ENCODE data around the gene TEX13D. TPM values are rescaled to one million over a fixed set of nuclear protein-coding genes. Genes with fewer than 3 reads are reported as not detected.

TEX13D gene
- total RNA-seq, 2 experiments from 2014 or later, result not detected

- Histone ChIP-seq H2AFZ (ENCODE audit: low read length) (no peak overlapping the region), H3K9me2 (ENCODE audit: insufficient read depth, low read length) (no peaks in the 10 kb centered on the region)
- POLR2A ChIA-PET, result no interaction called here
These were observed 5.5 kb downstream of the TEX13D start for GRCh38 chrX:124337916-124338315.

GRCh38 chrX:124338733-124339514 is 6.5 kb downstream of the TEX13D start:
- POLR2A ChIA-PET, result no interaction called here

More at GRCh38 chrX:124337916-124338315, 5.5 kb downstream of the TEX13D start:
- intact Hi-C loops (cut with micrococcal nuclease; ENCODE audit: unreplicated experiment), result no loop called here
- Histone ChIP-seq H3K4me1 (ENCODE audit: insufficient read depth, low read length, poor library complexity, severe bottlenecking) (peaks cover 13% of the 10 kb centered on the region), H3K36me3 (ENCODE audit: insufficient read depth, low read length) (no peaks in the 10 kb centered on the region), H3K9me3 (ENCODE audit: low read length) (no peaks in the 10 kb centered on the region), H3K4me2 (ENCODE audit: low read length) (no peak overlapping the region), H3K27ac (ENCODE audit: low read depth, low read length, poor library complexity, severe bottlenecking) (no peak overlapping the region), H3K79me2 (ENCODE audit: insufficient read depth, low read depth, low read length) (no peaks in the 10 kb centered on the region), H4K20me1 (ENCODE audit: insufficient read depth, low read length) (no peaks in the 10 kb centered on the region), H3K4me3 (ENCODE audit: low read depth, low read length, poor library complexity, severe bottlenecking) (no peak overlapping the region)
- no peak for TF ChIP-seq CTCF (conservative IDR thresholded peaks at IDR 0.05; ENCODE audit: low read length)
- TF ChIP-seq EZH2phosphoT487 (IDR thresholded peaks at IDR 0.05; ENCODE audit: borderline replicate concordance, low read depth, low read length), result no peak
- no peak for DNase-seq (ENCODE audit: low spot score)
- CTCF ChIA-PET (ENCODE audit: unreplicated experiment), result no interaction called here
- no TSS peak for BruUV-seq (replicated peaks)

GRCh38 chrX:124341396-124342132 is 9.1 kb downstream of the TEX13D start:
- Histone ChIP-seq H2AFZ (ENCODE audit: low read length) (peak overlapping the region; percentile 67), H3K79me2 (ENCODE audit: insufficient read depth, low read depth, low read length) (no peaks in the 10 kb centered on the region), H4K20me1 (ENCODE audit: insufficient read depth, low read length) (no peaks in the 10 kb centered on the region), H3K4me3 (ENCODE audit: low read depth, low read length, poor library complexity, severe bottlenecking) (no peak overlapping the region), H3K9me2 (ENCODE audit: insufficient read depth, low read length) (no peaks in the 10 kb centered on the region), H3K36me3 (ENCODE audit: insufficient read depth, low read length) (no peaks in the 10 kb centered on the region), H3K4me2 (ENCODE audit: low read length) (no peak overlapping the region), H3K4me1 (ENCODE audit: insufficient read depth, low read length, poor library complexity, severe bottlenecking) (peaks cover 44% of the 10 kb centered on the region), H3K27ac (ENCODE audit: low read depth, low read length, poor library complexity, severe bottlenecking) (no peak overlapping the region), H3K9me3 (ENCODE audit: low read length) (no peaks in the 10 kb centered on the region)
- ChIA-PET CTCF (ENCODE audit: unreplicated experiment) (no interaction called here), POLR2A (no interaction called here)
- TF ChIP-seq EZH2phosphoT487 (IDR thresholded peaks at IDR 0.05; ENCODE audit: borderline replicate concordance, low read depth, low read length) (no peak), CTCF (conservative IDR thresholded peaks at IDR 0.05; ENCODE audit: low read length) (no peak)
- no TSS peak for BruUV-seq (replicated peaks)
- DNase-seq (ENCODE audit: low spot score), result no peak
- intact Hi-C loops (cut with micrococcal nuclease; ENCODE audit: unreplicated experiment), result no loop called here

More at GRCh38 chrX:124338733-124339514, 6.5 kb downstream of the TEX13D start:
- no TSS peak for BruUV-seq (replicated peaks)
- no peak overlapping the region for H2AFZ ChIP-seq (ENCODE audit: low read length)
- no peak for TF ChIP-seq EZH2phosphoT487 (IDR thresholded peaks at IDR 0.05; ENCODE audit: borderline replicate concordance, low read depth, low read length)
- H3K27ac ChIP-seq (ENCODE audit: low read depth, low read length, poor library complexity, severe bottlenecking), result no peak overlapping the region
- no peak for DNase-seq (ENCODE audit: low spot score)
- no peak overlapping the region for H3K4me2 ChIP-seq (ENCODE audit: low read length)
- H3K36me3 ChIP-seq (ENCODE audit: insufficient read depth, low read length), result no peaks in the 10 kb centered on the region
- H3K4me3 ChIP-seq (ENCODE audit: low read depth, low read length, poor library complexity, severe bottlenecking), result no peak overlapping the region
- no peaks in the 10 kb centered on the region for H4K20me1 ChIP-seq (ENCODE audit: insufficient read depth, low read length)
- intact Hi-C loops (cut with micrococcal nuclease; ENCODE audit: unreplicated experiment), result no loop called here
- peaks cover 19% of the 10 kb centered on the region for H3K4me1 ChIP-seq (ENCODE audit: insufficient read depth, low read length, poor library complexity, severe bottlenecking)
- no peaks in the 10 kb centered on the region for H3K9me2 ChIP-seq (ENCODE audit: insufficient read depth, low read length)
- H3K79me2 ChIP-seq (ENCODE audit: insufficient read depth, low read depth, low read length), result no peaks in the 10 kb centered on the region
- CTCF ChIA-PET (ENCODE audit: unreplicated experiment), result no interaction called here
- H3K9me3 ChIP-seq (ENCODE audit: low read length), result no peaks in the 10 kb centered on the region
